NCI-H2107 treated with DMSO at 0.1 percent for 48 hours (cell line): Measurements from ENCODE around the gene DNAJC17.
A peak's percentile ranks its signal among the peaks of the same experiment; 100 is the strongest.

Experiments used
- DNase-seq: peaks from one replicate; lab custom pipeline; 2025; ENCODE audit not compliant: unreplicated experiment; lab: John Stamatoyannopoulos, UW

Gene DNAJC17

DNA sequence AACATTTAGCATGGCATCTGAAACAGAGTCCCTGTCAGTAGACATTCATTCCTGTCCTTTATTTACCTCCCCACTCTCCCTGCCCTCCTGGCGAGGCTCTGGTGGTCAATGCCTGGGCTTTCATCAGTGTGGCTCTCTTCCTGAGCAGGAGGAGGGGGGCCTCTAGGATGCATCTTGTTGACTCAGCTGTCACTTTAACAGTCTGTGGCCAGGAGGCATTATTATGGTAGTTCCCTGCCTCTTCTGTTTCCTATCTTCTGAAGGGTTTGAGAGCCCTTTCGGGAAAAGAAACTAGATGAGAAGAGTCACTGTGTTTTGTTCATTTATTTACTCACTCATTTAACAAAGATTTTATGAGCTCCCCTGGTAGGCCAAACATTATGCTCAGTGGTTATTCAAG lies 23.6 kb upstream of the DNAJC17 start:
- DNase-seq = peak; percentile 82

DNA sequence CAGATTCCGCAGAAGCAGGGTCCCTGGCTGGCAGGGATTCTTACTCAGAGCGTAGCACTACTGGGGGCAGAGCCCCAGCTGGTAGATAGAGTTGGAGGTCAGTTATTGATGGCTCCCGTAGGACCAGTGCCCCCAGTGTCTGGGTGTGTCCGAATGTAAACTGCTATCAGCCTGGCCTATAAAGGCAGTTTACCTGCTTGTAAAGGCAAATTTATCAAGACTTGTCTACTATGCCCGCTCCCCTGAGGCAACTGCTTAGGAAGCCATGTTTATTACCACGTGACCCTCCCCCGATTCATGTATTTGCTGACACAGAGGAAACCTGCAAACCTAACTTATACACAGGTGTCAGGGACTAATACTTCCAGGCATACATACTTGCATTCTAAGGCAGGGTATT lies 21.8 kb upstream of the DNAJC17 start:
- no peak for DNase-seq

DNA sequence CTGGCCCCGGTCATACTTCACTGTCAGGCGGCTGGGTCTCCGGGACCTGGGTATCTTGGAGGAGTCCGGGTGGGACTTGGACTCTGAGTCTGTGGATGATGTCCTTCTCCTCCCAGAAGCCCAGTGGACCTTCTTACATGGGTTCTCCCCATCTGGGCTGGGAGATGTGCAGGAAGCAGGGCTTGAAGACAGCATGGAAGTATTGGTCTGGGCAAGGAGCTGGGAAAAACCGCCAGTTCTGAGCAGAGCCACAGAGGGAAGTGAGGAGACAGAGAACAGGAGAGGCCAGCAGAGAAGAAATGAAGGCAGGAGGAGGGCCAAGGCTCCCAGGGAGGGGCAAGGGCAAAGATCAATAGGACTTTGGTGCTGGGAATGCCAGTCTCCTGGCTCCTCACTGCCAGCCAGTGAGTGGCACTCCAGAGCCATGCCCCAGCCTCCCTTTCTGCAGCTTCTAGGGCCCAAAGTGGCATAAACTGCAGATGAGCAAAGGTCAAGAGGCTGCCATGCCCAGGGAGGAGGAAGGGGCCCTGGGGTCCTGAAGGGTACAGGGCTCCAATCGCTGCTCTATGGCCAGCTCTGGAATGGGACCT lies 21.3 kb upstream of the DNAJC17 start, which contains the start of gene PPP1R14D:
PPP1R14D (minus strand) TSS at position 262 of the 590 bp plus-strand sequence; CDS start at position 195, 67 bp downstream.
- no peak for DNase-seq

DNA sequence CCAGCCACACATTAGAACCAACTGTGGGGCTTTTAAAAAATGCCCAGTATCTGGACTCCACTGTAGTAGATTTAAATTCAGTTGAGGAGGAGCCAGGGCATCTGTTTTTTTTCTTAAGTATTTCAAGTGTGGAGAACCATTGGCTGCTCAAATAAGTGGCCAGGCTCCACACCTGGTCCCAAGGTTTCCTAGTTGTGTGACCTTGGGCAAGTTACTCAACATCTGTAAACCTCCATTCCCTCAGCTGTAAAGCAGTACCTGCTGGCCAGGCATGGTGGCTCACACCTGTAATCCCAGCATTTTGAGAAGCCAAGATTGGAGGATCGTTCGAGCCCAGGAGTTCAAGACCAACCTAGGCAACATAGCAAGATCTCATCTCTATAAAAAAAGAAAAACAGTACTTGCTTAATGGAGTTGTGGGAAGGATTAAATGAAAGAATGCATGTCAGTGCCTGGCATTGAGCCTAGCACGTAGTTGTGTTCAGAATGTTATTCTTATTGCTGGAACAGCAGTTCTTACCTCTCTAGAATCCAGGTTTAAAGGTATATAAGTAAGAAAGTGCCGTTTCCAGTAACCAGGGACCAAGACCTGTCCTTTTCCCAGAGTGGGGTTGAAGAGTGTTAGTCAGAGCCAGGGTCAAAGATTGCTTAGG lies 19.3 kb upstream of the DNAJC17 start:
- DNase-seq = no peak

DNA sequence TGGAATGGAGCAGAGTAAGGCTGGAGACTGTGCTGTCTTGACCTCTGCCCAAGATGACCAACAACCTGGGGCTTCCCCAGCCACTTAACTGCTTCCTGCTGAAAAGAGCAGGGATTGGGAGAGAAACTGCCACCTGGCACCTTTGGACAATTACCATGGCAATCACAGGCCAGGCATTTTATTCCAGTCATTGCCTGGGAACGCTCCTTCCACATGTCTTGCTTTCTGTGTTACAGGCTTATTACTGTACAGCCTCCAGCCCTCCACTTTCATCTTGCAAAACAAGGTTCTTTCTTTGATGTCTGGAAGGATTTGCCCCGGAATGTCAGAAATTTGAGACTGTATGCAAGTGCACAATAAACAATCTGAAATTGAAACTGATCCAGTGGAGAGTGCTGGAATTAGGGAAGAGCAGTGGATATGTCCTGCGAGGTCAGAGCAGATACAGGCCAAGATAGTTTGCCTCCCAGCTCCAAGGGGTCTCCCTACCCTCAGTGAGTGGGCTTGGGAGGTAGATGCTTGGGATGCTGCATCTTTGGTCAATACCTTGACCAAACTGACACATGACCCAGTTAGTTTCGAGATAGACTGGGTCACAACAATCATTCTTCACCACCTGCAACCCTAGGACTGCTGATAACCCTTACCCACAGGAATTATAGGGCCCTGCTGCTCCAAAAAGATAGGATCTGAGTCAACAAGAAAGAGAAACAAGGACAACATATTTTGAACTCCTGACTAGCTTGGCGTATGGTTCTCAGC lies 18.6 kb upstream of the DNAJC17 start:
- no peak for DNase-seq

DNA sequence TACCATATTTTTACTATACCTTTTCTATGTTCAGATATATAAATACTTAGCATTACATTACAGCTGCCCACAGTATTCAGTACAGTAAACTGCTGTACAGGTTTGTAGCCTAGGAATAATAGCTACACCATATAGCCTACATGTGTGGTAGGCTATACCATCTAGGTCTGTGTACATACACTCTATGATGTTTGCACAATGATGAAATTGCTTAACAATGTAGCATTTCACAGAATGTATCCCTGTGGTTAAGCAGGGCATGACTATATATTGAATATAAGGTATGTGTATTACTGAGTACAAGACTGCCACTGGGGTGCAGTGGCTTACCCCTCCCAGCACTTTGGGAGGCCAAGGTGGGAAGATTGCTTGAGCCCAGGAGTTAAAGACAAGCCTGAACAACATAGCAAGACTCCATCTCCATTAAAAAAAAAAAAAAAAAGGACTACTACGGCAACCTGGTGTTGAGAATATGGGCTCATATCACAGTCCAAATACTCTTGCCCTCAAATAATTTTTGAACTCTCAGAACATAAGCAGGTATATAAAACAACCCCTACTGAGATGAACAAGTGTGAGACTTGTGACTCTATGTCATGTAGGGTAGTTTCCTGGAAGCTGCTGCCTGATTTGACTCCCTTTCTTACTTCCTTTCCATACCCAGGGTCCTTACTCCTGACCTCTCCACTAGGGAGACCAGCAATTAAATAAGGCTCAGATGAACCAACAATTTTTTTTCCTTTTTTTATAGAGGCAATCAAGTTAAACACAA lies 16.5 kb upstream of the DNAJC17 start:
- DNase-seq = no peak

DNA sequence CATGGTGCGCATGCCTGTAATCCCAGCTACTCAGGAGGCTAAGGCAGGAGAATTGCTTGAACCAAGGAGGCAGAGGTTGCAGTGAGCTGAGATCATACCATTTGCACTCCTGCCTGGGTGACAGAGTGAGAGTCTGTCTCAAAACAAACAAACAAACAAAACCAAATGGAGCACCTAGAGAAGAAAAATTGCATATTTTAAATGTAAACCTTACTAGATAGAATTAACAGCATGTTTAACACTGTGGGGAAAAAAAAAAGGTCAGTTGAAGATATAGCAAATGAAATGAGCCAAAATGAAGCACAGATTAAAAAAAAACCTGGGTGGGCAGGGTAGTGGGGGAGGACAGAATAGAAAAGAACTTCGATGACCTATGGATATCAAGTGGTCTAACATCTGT lies 13.9 kb upstream of the DNAJC17 start:
- DNase-seq = no peak

DNA sequence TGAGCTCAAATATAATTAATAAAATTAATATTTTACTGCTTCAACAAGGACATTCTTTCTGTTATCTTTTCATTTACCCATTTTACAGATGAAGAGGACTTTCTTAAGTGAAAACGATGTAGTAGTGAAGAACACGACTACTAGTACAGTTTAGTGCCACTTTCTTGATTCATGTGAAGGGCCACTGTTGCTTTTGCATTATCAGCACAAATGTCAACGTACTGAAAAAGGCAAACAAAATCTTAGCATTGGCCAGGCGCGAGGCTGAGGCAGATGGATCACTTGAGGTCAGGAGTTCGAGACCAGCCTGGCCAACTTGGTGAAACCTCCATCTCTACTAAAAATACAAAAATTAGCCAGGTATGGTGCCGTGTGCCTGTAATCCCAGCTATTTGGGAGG lies 11.8 kb upstream of the DNAJC17 start:
- DNase-seq = no peak

DNA sequence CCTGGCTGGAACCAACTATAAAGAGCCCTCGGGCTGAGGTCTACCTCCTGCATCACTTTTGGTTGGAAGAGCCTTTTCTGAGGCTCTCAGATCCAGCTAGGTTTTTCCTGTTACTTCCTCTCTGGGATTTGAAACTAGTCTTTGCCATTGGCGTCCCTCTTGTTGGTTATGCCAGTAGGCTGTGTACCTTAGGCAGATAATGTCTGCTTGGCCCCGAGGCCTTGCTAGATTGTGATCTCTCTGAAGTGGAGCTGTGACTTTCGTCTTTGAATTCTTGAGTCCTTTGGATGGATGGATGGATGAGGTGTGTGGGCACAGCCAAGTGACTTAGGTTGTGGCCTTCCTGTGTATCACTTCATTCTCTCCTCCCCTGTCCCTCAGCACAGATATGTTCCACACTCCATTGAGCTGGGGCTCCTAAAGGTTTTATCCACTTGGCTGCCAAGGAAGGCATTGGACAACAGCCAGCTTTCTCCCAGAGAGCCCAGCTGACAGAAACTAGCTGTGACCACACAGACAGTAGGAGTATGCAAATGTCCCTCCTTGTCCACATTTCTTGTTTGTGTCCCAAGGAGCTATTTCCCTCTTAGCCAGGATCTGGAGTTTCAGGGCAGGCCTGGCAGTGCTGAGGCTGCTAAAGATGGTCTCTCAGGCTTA lies 7.9 kb upstream of the DNAJC17 start:
- DNase-seq = no peak

DNA sequence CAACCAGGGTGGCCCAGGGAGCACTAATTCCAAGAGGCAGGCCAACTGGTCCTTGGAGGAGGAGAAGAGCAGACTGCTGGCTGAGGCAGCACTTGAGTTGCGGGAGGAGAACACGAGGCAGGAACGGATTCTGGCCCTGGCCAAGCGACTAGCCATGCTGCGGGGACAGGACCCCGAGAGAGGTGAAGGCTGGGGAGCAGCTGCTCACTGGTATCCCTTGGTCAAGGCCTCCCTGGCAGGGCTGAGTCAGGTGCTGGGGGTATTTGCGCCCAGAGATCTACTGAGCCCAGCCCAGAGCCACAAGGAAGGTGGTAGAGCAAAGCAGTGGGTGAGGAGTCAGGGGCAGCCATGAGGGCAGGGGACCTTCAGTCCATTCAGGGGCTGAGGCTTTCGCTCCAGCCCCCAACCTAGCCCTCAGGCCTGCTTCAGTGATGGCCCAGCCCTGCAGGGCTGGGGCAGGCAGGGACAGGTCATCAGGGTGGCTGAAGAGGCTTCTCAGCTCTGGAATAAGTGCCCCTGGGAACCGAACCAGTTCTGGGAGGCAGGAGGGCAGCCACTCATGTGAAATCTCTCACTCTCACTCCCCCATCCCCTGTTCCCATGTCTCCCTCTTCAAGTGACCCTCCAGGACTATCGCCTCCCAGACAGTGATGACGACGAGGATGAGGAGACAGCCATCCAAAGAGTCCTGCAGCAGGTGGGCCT lies 5.6 kb upstream of the DNAJC17 start:
- no peak for DNase-seq

DNA sequence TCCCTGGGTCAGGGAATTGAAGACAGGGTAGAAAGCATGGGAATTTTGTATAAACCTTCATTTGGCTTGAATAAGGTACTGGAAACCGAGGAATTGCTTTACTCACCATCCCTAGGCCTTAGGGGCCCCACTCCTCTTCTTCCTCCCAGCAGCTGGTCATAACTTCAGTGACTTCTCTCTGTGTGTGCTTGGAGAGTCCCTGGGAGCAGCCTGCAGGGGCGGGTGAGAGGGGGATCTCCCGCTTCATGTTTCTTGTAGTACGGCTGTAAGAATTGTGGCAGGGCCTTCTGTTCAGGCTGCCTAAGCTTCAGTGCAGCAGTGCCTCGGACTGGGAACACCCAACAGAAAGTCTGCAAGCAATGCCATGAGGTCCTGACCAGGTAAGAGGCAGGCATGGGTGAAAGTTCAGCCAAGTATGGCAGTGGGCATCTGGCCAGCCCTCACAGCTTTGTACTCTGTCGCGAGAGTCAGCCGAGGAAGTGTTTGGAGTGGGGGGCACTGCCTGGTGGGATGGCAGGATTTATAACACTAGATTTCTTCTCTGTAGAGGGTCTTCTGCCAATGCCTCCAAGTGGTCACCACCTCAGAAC lies 1.7 kb upstream of the DNAJC17 start:
- no peak for DNase-seq

DNA sequence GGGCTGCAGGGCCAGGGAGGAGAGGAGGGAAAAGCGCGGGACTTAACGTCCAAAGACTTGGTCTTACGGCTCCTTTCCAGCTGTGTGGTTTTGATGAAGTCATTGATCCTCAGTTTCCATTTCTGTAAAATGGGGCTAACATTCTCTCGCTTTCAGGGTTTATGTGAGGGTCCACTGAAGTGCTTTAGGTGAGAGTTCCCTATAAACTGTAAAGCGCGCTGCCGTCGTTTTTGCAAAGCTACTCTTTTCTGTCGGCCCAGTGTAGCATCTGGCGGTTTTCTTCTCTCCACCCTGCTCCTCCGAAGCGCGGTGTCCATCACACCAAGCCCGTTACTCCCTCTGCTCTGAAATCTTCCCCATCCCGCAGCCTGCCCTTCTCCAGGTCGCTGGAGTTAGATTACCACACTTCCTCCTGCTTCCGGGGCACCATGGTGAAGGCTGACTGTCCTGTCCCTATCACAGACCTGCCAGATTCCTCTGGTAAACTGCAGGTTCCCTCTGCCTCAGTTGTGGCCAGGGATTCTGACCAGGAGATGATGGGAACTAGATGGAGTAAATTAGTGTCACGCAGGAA lies 702 bp upstream of the DNAJC17 start:
- DNase-seq = no peak

DNA sequence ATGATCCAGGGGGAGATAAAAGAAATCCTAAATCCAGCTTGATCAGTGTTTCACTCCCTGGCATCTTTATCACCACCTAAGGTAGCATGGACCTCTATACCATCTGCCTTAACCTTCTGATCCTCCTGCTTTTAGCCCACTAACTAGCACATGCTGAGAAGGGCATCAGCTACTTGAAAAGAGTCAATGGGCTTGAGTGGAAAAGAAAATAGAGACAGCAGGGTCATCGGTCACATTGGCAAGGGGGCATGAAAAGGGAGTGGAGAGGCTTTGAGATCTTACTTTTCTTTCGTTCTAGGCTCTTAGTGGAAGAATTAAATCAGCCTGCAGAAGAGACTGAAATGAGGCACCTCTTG lies 623 bp downstream of the DNAJC17 start:
- DNase-seq = no peak

DNA sequence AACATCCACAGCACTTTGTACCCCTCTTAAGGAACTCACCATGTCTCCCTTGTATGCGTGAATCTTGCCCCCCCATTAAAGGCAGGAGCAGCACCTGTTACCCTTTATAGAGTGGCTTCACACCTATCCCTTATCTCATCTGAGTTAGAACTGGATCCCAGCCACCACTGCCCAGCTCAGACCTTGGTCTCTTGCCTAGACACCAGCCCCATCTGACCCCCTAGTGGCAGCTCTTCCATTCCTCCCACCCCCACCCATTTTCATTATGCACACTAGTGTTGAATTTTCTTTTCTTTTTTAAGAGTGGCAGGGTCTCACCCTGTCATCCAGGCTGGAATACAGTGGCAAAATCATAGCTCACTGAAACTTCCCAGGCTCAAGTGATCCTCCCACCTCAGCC lies 3.6 kb downstream of the DNAJC17 start:
- no peak for DNase-seq

DNA sequence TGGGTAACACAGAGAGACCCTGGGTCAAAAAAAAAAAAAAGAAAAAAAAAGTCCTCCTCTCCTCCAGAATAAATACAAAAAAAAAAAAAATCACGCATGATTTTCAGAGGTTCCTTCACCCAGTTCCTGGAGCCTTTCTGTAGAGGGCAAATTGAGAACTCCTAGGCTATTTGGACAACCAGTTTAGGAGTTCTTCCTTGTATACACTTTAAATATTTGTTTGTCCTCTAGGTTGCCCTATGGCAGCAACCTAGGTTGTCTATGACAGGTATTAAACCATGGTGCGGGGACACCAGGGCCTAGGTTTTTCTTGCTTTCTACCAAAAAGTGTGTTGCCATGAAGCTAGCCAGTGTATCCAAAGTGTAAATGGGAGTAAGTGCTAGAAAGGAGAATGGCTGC lies 4.2 kb downstream of the DNAJC17 start:
- no peak for DNase-seq

DNA sequence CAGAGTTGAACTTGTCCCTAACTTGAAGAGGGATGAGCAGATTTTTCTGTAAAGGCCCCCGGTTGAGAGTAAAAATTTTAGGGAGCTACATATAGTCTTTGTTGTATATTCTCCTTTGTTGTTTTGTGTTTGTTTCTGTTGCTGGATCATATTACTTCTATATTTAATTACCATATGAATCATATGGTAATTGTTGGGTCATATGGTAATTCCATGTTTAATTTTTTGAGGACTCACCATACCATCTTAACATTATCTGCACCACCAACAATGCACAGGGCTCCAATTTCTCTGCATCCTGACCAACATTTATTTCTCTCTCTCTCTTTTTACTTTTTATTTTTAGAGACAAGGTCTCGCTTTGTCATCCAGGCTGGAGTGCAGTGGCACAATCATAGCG lies 7.8 kb downstream of the DNAJC17 start:
- DNase-seq = no peak

DNA sequence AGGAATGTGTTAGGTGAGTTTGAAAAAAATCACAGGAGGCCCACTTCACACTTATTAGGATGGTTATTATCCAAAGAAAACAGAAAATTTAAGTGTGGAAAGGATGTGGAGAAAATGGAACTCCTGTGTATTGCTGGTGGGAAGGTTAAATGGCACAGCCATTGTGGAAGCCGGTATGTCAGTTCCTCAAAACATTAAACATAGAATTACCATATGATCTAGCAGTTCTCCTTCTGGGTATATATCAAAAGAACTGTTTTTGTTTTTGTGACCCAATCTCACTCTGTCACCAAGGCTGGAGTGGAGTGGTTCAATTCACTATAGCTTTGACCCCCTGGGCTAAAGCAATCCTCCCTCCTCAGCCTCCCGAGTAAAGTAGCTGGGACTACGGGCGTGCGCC lies 10.8 kb downstream of the DNAJC17 start:
- no peak for DNase-seq

DNA sequence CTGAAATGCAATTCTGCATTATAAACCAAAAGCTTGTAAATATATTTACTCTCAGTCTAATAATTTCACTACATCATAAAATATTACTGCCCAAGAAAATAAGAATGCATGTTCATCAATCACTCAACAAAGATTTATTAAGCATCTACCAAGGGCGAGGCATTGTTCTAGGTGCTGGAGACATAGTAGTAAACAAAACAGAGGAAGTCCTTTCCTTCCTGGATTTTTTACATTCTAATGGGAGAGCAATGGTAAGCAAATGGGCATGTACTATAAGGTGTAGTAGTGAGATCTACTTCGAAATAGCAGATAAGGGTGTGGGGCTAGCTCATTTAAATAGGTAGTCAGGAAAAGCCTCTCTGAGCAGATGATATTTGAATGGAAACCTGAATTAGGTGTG lies 11.2 kb downstream of the DNAJC17 start:
- DNase-seq = no peak

DNA sequence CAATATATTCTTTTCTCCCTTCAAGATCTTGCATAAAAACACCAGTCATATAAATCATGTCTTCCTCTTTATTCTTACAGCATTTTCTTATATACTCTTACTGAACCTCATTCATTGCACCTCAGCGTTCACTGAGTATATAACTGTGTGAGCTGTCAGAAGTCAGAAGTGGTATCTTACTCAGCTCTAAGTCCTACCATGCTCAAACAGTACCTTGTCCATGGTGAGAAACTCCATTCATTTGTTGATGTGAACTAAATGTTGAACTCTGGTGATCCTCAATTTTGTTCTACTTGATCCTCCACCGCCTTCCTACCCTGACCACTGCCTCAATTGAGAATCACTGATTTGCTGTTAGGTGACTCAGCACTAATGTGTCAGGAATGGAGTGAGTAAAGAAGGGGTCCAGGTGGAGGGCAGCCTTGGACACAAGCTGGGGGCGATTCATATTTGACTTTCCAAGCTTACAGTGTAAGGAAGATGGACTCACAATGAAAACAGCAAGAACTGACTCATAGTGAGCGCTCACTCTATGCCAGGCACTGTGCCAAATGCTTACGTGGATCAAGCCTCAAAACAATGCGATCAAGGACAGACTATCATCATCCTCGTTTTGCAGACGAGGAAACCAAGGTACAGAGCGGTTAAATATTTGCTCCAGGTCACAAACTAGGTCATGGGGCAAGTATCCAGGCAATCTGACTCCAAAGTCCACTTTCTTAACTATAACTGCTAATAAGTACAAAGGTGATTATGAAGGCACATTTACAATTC lies 13.9 kb downstream of the DNAJC17 start:
- no peak for DNase-seq
